Activated CD8-positive, alpha-beta memory T cell treated with anti-CD3 and anti-CD28 coated beads, Interleukin-2, amount 50 U/mL, for 1 hour (primary cell): ENCODE data around the gene RDH16.
A peak's percentile ranks its signal among the peaks of the same experiment; 100 is the strongest.

Experiments used
- DNase-seq: peaks from one replicate; pipeline ENCODE4 v3.0.0-alpha.2; 2020; ENCODE audit errors: extremely low read depth

The RDH16 gene, protein sequence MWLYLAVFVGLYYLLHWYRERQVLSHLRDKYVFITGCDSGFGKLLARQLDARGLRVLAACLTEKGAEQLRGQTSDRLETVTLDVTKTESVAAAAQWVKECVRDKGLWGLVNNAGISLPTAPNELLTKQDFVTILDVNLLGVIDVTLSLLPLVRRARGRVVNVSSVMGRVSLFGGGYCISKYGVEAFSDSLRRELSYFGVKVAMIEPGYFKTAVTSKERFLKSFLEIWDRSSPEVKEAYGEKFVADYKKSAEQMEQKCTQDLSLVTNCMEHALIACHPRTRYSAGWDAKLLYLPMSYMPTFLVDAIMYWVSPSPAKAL

GRCh38 chr12:56957229-56958052 lies at the start of gene RDH16:
RDH16 (minus strand) TSS chr12:56957608; CDS start chr12:56957462, 146 bp downstream.
- no peak for DNase-seq

- DNase-seq, result no peak
These were observed 49.5 kb upstream of the RDH16 start for GRCh38 chr12:57006809-57007475.

GRCh38 chr12:57005980-57006808 lies 48.8 kb upstream of the RDH16 start, which contains the start of gene ZBTB39:
ZBTB39 (minus strand) TSS chr12:57006546; CDS start chr12:57004917, 1,629 bp downstream.
- DNase-seq, result no peak

DNA sequence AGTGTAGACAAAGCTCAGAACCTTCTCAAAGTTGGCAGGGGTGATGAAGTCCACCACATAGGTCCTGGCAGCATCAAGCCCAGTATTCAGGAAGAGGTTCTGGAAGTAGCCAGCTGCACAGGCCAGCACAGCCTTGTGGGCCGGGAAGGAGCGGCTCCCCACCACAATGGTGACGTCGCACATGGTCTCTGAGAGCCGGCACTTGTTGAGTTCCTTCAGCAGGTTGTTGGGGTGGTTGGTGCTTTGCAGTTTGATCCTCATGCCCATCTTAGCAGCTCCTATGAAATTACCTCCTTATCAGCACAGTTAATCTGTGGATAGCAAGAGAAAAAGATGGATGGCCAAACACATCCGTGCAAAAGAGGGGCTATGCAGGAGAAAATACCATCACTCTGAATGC lies 47.2 kb upstream of the RDH16 start:
- DNase-seq, result no peak

GRCh38 chr12:57003395-57003794 lies 46.0 kb upstream of the RDH16 start:
- no peak for DNase-seq

DNA sequence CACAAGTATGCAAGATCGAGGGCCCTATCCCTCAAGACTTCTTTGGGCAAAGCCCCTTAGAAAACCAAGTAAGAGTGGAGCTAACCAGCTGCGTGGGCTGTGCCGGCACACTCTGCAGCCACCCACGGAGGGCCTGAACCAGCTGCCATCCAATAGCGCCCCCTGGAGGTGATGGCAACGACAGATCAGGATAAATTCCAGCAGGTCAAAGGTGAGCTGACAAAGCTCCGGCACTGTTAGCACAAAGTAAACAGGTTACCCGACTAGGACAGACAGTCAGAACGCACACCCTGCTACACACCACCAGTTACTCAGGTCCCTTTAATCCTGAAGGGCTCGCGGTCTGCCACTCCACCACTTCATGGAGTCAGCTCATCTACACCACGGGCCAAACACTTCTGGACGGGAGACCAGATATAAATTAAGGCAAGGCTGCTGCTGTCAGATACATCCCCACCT lies 44.1 kb upstream of the RDH16 start:
- DNase-seq, result peak; percentile 37

DNA sequence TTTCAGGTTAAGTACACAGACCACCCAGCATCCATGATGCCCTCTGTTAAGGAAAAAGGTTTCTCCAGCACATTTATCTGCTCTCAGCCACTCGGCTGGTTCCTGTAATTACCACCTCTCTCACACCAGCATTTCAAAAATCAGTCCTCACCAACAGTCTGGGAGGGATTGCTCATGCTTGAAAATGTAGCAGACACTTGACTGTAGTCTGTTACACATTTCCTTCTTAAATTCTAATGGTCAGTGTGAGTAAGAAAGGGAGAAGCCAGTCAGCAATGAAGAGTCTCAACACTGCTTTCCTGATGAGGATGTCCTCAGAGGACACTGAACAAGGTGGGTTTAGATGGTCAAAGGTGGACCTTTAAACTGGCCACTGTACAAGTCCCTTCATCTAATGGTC lies 43.0 kb upstream of the RDH16 start:
- DNase-seq, result no peak

DNA sequence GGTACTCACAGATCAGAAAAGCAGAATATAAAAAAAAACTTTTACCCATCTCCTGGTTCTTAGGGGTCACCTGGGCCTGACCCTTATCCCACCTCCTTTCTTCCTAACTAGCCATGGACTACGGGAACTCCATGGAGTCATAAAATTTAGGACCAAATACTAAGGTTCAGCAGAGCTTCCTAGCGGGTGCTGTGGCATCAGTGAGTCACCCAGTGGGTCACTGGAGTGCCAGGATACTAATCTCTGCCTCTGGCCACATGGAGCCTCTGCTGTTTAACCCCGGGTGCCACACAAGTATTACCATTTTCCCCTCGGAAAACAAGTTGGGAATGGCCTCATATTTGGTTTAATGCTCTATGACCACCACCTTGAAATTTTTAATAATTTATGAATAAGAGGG lies 42.0 kb upstream of the RDH16 start:
- no peak for DNase-seq

GRCh38 chr12:56998981-56999380 lies 41.6 kb upstream of the RDH16 start:
- no peak for DNase-seq

DNA sequence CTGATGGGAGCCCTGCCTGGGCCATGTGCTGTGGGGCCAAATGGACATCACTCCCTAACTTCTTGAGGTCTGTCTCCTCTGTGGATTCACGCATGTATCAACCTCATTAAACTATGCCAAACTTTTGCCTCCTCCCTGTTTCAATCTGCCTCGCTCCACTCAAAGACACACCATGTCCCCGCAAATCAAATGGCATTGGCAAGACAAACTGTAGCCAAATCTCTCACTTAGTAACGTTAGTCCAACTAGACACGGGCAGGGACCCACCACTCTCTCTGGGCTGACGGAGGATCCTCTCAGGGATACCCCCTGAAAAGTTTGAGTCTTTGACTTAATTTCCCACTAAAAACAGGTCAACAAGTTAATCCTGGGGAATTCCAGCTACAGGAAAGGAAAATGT lies 40.9 kb upstream of the RDH16 start:
- no peak for DNase-seq

- DNase-seq, result no peak
These were observed 39.6 kb upstream of the RDH16 start for GRCh38 chr12:56996793-56997545.

DNA sequence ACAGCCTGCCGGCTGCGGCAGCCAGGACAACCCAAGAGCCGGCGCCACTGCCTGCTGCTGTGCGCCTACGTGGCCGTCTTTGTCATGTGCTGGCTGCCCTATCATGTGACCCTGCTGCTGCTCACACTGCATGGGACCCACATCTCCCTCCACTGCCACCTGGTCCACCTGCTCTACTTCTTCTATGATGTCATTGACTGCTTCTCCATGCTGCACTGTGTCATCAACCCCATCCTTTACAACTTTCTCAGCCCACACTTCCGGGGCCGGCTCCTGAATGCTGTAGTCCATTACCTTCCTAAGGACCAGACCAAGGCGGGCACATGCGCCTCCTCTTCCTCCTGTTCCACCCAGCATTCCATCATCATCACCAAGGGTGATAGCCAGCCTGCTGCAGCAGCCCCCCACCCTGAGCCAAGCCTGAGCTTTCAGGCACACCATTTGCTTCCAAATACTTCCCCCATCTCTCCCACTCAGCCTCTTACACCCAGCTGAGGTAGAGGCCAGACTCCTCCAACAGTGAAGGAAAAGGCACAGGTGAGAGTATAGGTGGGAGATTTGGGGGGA lies 38.6 kb upstream of the RDH16 start:
- no peak for DNase-seq

DNA sequence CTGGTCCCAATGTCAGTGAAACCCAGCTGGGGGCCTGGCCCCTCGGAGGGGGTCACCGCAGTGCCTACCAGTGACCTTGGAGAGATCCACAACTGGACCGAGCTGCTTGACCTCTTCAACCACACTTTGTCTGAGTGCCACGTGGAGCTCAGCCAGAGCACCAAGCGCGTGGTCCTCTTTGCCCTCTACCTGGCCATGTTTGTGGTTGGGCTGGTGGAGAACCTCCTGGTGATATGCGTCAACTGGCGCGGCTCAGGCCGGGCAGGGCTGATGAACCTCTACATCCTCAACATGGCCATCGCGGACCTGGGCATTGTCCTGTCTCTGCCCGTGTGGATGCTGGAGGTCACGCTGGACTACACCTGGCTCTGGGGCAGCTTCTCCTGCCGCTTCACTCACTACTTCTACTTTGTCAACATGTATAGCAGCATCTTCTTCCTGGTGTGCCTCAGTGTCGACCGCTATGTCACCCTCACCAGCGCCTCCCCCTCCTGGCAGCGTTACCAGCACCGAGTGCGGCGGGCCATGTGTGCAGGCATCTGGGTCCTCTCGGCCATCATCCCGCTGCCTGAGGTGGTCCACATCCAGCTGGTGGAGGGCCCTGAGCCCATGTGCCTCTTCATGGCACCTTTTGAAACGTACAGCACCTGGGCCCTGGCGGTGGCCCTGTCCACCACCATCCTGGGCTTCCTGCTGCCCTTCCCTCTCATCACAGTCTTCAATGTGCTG lies 38.0 kb upstream of the RDH16 start:
- DNase-seq, result no peak

DNA sequence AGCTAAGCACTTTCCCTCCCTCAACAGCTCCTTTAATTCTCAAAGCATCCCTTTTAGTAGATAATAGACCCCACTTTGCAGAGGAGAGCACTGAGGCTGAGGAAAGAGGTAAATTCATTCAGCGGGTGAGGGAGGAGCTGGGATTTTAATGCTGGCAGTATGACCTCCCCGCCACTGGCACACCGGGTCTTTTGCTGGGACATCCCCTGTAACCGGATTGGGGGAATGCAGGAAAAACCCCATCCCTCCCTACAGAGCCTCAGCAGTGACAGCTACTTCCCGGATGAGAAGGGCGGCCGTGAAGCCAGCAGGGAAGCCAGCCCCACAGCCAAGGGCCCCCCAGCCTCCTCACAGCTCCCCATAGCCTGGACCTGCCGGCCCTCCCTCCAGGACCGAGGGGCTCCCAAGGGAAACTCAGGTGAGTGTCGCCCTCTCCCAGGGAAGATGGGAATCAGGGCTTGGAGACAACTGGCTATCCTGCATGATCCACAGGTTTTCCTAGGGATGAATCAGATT lies 36.9 kb upstream of the RDH16 start:
- no peak for DNase-seq

DNA sequence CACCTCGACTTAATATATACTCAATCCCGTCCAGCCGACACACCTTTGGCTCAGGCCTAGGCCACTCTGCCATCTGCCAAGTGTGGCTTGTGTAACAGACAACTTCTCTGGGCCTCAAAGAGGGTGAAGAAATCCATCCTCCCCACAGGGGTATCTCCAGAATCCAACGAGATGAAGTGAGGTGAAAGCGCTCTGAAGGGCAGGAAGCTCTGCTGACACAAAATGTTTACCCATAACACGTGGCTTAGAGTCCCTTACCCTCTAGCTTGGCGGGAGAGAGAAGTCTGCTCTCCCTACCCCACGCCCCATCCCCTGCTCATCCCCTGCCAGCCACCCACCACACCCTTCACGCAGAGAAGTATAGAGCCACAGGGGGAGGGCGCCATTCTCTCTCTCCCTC lies 35.9 kb upstream of the RDH16 start:
- DNase-seq, result no peak

GRCh38 chr12:56991319-56992246 lies 34.2 kb upstream of the RDH16 start:
- DNase-seq, result no peak

DNA sequence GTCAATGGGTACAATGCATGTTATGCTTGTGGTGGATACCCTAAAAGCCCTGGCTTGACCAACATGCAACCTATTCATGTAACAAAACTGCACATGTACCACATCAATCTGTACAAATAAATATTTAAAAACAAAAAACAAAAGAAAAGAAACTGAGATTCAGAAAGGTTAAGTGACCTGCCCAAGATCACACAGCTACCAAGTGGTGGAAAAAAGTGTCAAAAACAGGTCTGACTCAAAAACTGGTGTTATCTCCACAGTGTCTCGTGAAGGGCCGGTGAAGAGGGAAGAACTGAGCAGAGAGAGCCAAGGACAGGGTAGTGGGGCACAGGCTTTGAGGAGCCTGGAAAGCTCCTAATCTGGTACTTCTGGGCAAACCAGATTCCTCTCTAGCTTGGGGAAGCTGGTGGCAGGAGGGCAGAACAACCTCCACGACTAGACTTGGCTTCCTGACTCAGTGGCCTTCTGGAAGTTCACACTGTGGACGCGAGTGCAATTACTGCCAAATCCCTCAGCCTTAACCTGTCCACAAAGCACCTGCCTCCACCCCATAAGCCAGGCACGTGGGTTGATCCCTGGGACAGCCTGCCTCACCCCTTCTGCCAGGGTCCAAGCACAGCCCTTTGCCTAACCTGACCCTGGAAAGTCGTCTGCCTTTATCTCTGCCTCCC lies 33.4 kb upstream of the RDH16 start:
- DNase-seq, result no peak
